ENCODE measurements around the gene ESPN.

Gene ESPN

GRCh38 chr1:6425658-6426057 is 1.1 kb downstream of the ESPN start:
- no peaks in the 10 kb centered on the region for H3K9me3 ChIP-seq (ENCODE audit: control insufficient read depth, insufficient read depth, low read depth, low read length)
- no peaks in the 10 kb centered on the region; the same call in 1 of the 2 replicates for H3K4me1 ChIP-seq (ENCODE audit: control insufficient read depth, insufficient read depth, low read length)
- TF ChIP-seq BCL6B (tag by site-specific recombination; IDR thresholded peaks at IDR 0.05) (no peak), GLIS1 (tag by site-specific recombination; IDR thresholded peaks at IDR 0.05) (no peak)
- no peaks in the 10 kb centered on the region for H3K36me3 ChIP-seq (ENCODE audit: control insufficient read depth in 2 of 2, insufficient read depth in 1 of 2, low read length in 2 of 2)
- ChIA-PET POLR2A (interaction anchor here (0.5 kb wide), 1 partner anchor 182 kb away, joined by 3 read pairs; the partner anchor contains the start of gene HES3), CTCF (interaction anchor here (0.7 to 1.4 kb wide), 6 partner anchors 13 to 236 kb away, joined by 3 to 13 read pairs (median 3); no protein-coding TSS in a partner anchor)
- no peak overlapping the region for H3K27ac ChIP-seq (ENCODE audit: extremely low read depth, low read depth, low read length)
- H3K4me3 ChIP-seq (ENCODE audit: low read depth, low read length): no peak overlapping the region

GRCh38 chr1:6426277-6426971 is 1.8 kb downstream of the ESPN start:
- ChIA-PET POLR2A (no interaction called here), CTCF (interaction anchor here (0.6 to 1.4 kb wide), 6 partner anchors 12 to 100 kb away, joined by 3 to 13 read pairs (median 3); no protein-coding TSS in a partner anchor)
- TF ChIP-seq ZNF521 (tag by site-specific recombination; IDR thresholded peaks at IDR 0.05) (no peak), KLF1 (tag by site-specific recombination; IDR thresholded peaks at IDR 0.05) (peak; percentile 41; the same call in 1 of the 2 replicates), ZNF24 (tag by site-specific recombination; IDR thresholded peaks at IDR 0.05) (no peak), ZNF391 (tag by site-specific recombination; IDR thresholded peaks at IDR 0.05; ENCODE audit: borderline replicate concordance, low read depth) (no peak), ZNF707 (tag by site-specific recombination; IDR thresholded peaks at IDR 0.05) (no peak), ZNF571 (tag by site-specific recombination; IDR thresholded peaks at IDR 0.05) (no peak), ZNF514 (tag by site-specific recombination; IDR thresholded peaks at IDR 0.05) (no peak), ZNF248 (tag by site-specific recombination; IDR thresholded peaks at IDR 0.05) (no peak)
- H3K27ac ChIP-seq (ENCODE audit: extremely low read depth, low read depth, low read length): no peak overlapping the region
- H3K4me1 ChIP-seq (ENCODE audit: control insufficient read depth, insufficient read depth, low read length): no peaks in the 10 kb centered on the region; the same call in 1 of the 2 replicates
- no peaks in the 10 kb centered on the region for H3K9me3 ChIP-seq (ENCODE audit: control insufficient read depth, insufficient read depth, low read depth, low read length)
- H3K4me3 ChIP-seq (ENCODE audit: low read depth, low read length): no peak overlapping the region
- H3K36me3 ChIP-seq (ENCODE audit: control insufficient read depth in 2 of 2, insufficient read depth in 1 of 2, low read length in 2 of 2): no peaks in the 10 kb centered on the region

GRCh38 chr1:6426972-6427350 is 2.4 kb downstream of the ESPN start:
- CTCF ChIA-PET: interaction anchor here (0.5 to 1.4 kb wide), 3 partner anchors 11 to 66 kb away, joined by 3 to 13 read pairs (median 3); no protein-coding TSS in a partner anchor
- no peaks in the 10 kb centered on the region; the same call in 1 of the 2 replicates for H3K4me1 ChIP-seq (ENCODE audit: control insufficient read depth, insufficient read depth, low read length)

More at GRCh38 chr1:6426972-6427350, 2.4 kb downstream of the ESPN start:
- POLR2A ChIA-PET: no interaction called here
- TF ChIP-seq HIC1 (tag by site-specific recombination; IDR thresholded peaks at IDR 0.05): peak; percentile 80
- no peak for TF ChIP-seq KLF8 (tag by site-specific recombination; IDR thresholded peaks at IDR 0.05)
- no peak overlapping the region for H3K27ac ChIP-seq (ENCODE audit: extremely low read depth, low read depth, low read length)
- no peak overlapping the region for H3K4me3 ChIP-seq (ENCODE audit: low read depth, low read length)
- no peaks in the 10 kb centered on the region for H3K9me3 ChIP-seq (ENCODE audit: control insufficient read depth, insufficient read depth, low read depth, low read length)
- H3K36me3 ChIP-seq (ENCODE audit: control insufficient read depth in 2 of 2, insufficient read depth in 1 of 2, low read length in 2 of 2): no peaks in the 10 kb centered on the region
